ENCODE data around the gene NLRP1. TPM values are rescaled to one million over a fixed set of nuclear protein-coding genes. Genes with fewer than 3 reads are reported as not detected.

NLRP1 gene
- total and polyA plus RNA-seq, 9 of the 15 experiments (the other 6 are each of a cell fraction or from before 2014, with no cell fraction given): 4.0 to 69.4 (median 27.7) TPM

- Histone ChIP-seq H3K27me3 (ENCODE audit: control insufficient read depth in 2 of 2, insufficient read depth in 2 of 2, low read length in 2 of 2) (no peaks in the 10 kb centered on the region), H3K4me1 (replicated peaks in 1 of 2; ENCODE audit: control insufficient read depth in 2 of 2, insufficient read depth in 2 of 2, low read length in 2 of 2) (peaks cover 7% of the 10 kb centered on the region in 2 experiments; a peak in 3 of 5 replicates), H3K36me3 (ENCODE audit: control insufficient read depth, insufficient read depth, low read length) (peaks cover 52% of the 10 kb centered on the region), H4K20me1 (replicated peaks; ENCODE audit: control insufficient read depth, insufficient read depth, low read length) (no peaks in the 10 kb centered on the region), H3K27ac (ENCODE audit: extremely low read depth, low read depth, low read length) (no peak overlapping the region), H3K4me3 (no peak overlapping the region), H3K9me3 (replicated peaks; ENCODE audit: control insufficient read depth, insufficient read depth, low read depth, low read length) (no peaks in the 10 kb centered on the region), H3K79me2 (ENCODE audit: control insufficient read depth, insufficient read depth, low read length) (no peaks in the 10 kb centered on the region), H3K9ac (ENCODE audit: insufficient read depth in 1 of 2, low read depth in 2 of 2, low read length in 2 of 2) (no peak overlapping the region), H2AFZ (ENCODE audit: low read depth, low read length) (no peak overlapping the region), H3K4me2 (ENCODE audit: insufficient read depth, low read length) (no peak overlapping the region), H3K9me1 (ENCODE audit: control insufficient read depth, insufficient read depth, low read length) (peaks cover 4% of the 10 kb centered on the region)
- DNase-seq (ENCODE audit: extremely low read depth in 1 of 4, low spot score in 3 of 4) (no peak), ATAC-seq (no peak), FAIRE-seq (no peak)
- 100% methylated on average over 5 of the region's 10 CpGs for WGBS (ENCODE audit: insufficient coverage, low coverage, missing lambda C conversion rate)
- intact Hi-C loops (cut with micrococcal nuclease) (no loop called here), in situ Hi-C loops (cut with MboI) (no loop called here)
- no peak for TF ChIP-seq MAFK (IDR thresholded peaks at IDR 0.05; ENCODE audit: low read length)
- TF ChIP-seq NFIC (IDR thresholded peaks at IDR 0.05): peak; percentile 68
- TF ChIP-seq SMARCC2 (IDR thresholded peaks at IDR 0.05; ENCODE audit: low read depth): no peak
- CTCF ChIA-PET (ENCODE audit: low intra/inter-chr PET ratio): no interaction called here
- no TSS peak for BruUV-seq (replicated peaks)
- POLR2A ChIA-PET: interaction anchor here (0.6 kb wide), 1 partner anchor 117 kb away, joined by 3 read pairs; no protein-coding TSS in a partner anchor
Observed at GRCh38 chr17:5514976-5515375, 69.3 kb downstream of the NLRP1 start.

- peaks cover 4% of the 10 kb centered on the region for H3K9me1 ChIP-seq (ENCODE audit: control insufficient read depth, insufficient read depth, low read length)
- in situ Hi-C loops (cut with MboI) (no loop called here), intact Hi-C loops (cut with micrococcal nuclease) (no loop called here)
- H3K4me1 ChIP-seq (replicated peaks in 1 of 2; ENCODE audit: control insufficient read depth in 2 of 2, insufficient read depth in 2 of 2, low read length in 2 of 2): peaks cover 7% of the 10 kb centered on the region in 2 experiments; a peak in 3 of 5 replicates
- H3K9me3 ChIP-seq (replicated peaks; ENCODE audit: control insufficient read depth, insufficient read depth, low read depth, low read length): no peaks in the 10 kb centered on the region
- CTCF ChIA-PET (ENCODE audit: low intra/inter-chr PET ratio): no interaction called here
- no peak overlapping the region for H3K27ac ChIP-seq (ENCODE audit: extremely low read depth, low read depth, low read length)
- H3K4me3 ChIP-seq: no peak overlapping the region
- H3K9ac ChIP-seq (ENCODE audit: insufficient read depth in 1 of 2, low read depth in 2 of 2, low read length in 2 of 2): no peak overlapping the region
- no peaks in the 10 kb centered on the region for H3K27me3 ChIP-seq (ENCODE audit: control insufficient read depth in 2 of 2, insufficient read depth in 2 of 2, low read length in 2 of 2)
- BruUV-seq (replicated peaks): no TSS peak
- ATAC-seq: no peak
- H3K4me2 ChIP-seq (ENCODE audit: insufficient read depth, low read length): no peak overlapping the region
- peaks cover 52% of the 10 kb centered on the region for H3K36me3 ChIP-seq (ENCODE audit: control insufficient read depth, insufficient read depth, low read length)
- H2AFZ ChIP-seq (ENCODE audit: low read depth, low read length): no peak overlapping the region
- no peak for DNase-seq (ENCODE audit: extremely low read depth in 1 of 4, low spot score in 3 of 4)
- TF ChIP-seq MTA2 (IDR thresholded peaks at IDR 0.05; ENCODE audit: low read depth) (no peak), KLF13 (tag; IDR thresholded peaks at IDR 0.05; ENCODE audit: borderline replicate concordance, low read depth) (no peak), CEBPG (CRISPR knock-in tag; IDR thresholded peaks at IDR 0.05) (no peak), CEBPG (tag; conservative IDR thresholded peaks at IDR 0.05 in 1 of 2, IDR thresholded peaks at IDR 0.05 in 1 of 2) (no peak), PURB (CRISPR knock-in tag; IDR thresholded peaks at IDR 0.05; ENCODE audit: low read depth) (no peak), ATF1 (CRISPR knock-in tag; IDR thresholded peaks at IDR 0.05) (no peak), ATF1 (tag; IDR thresholded peaks at IDR 0.05) (no peak), EP400 (IDR thresholded peaks at IDR 0.05) (no peak), KAT2B (IDR thresholded peaks at IDR 0.05; ENCODE audit: low read depth, low read length) (no peak), TEAD1 (CRISPR knock-in tag; IDR thresholded peaks at IDR 0.05) (no peak), PHTF2 (CRISPR knock-in tag; IDR thresholded peaks at IDR 0.05) (no peak), ZFX (CRISPR knock-in tag; IDR thresholded peaks at IDR 0.05) (no peak)
- H4K20me1 ChIP-seq (replicated peaks; ENCODE audit: control insufficient read depth, insufficient read depth, low read length): no peaks in the 10 kb centered on the region
- POLR2A ChIA-PET: interaction anchor here (1.0 kb wide), 1 partner anchor 181 kb away, joined by 4 read pairs; no protein-coding TSS in a partner anchor
- 71% methylated on average over 7 of the region's 7 CpGs for WGBS (ENCODE audit: insufficient coverage, low coverage, missing lambda C conversion rate)
- no peak for FAIRE-seq
- no peaks in the 10 kb centered on the region for H3K79me2 ChIP-seq (ENCODE audit: control insufficient read depth, insufficient read depth, low read length)
Observed at GRCh38 chr17:5513628-5514027, 70.7 kb downstream of the NLRP1 start.

Data from K562 (cell line).